Measurements from ENCODE around the gene SIM2. TPM values are rescaled to one million over a fixed set of nuclear protein-coding genes. Genes with fewer than 3 reads are reported as not detected.
A peak's percentile ranks its signal among the peaks of the same experiment; 100 is the strongest.

Gene SIM2
- polyA plus RNA-seq, 4 donors = 1.00 to 28.7 (median 24.4) TPM

- no peak for DNase-seq (ENCODE audit: low read depth in 4 of 4, low spot score in 3 of 4)
These were observed 11.2 kb downstream of the SIM2 start for GRCh38 chr21:36709868-36710728.

- no peak for DNase-seq (ENCODE audit: low read depth in 4 of 4, low spot score in 3 of 4)
These were observed 11.8 kb downstream of the SIM2 start for GRCh38 chr21:36710729-36711048.

GRCh38 chr21:36713746-36714145, 14.8 kb downstream of the SIM2 start:
- no peak for DNase-seq (ENCODE audit: low read depth in 4 of 4, low spot score in 3 of 4)

- DNase-seq (ENCODE audit: low read depth in 4 of 4, low spot score in 3 of 4) = no peak
These were observed 17.5 kb downstream of the SIM2 start for GRCh38 chr21:36716387-36716786.

GRCh38 chr21:36716836-36717235, 17.9 kb downstream of the SIM2 start:
- no peak for DNase-seq (ENCODE audit: low read depth in 4 of 4, low spot score in 3 of 4)

- DNase-seq (ENCODE audit: low read depth in 4 of 4, low spot score in 3 of 4) = no peak
These were observed 19.1 kb downstream of the SIM2 start for GRCh38 chr21:36717976-36718375.

GRCh38 chr21:36718951-36719501, 20.1 kb downstream of the SIM2 start:
- no peak for DNase-seq (ENCODE audit: low read depth in 4 of 4, low spot score in 3 of 4)

- DNase-seq (ENCODE audit: low read depth in 4 of 4, low spot score in 3 of 4) = no peak
These were observed 20.7 kb downstream of the SIM2 start for GRCh38 chr21:36719614-36720013.

GRCh38 chr21:36721817-36722216, 22.9 kb downstream of the SIM2 start:
- no peak for DNase-seq (ENCODE audit: low read depth in 4 of 4, low spot score in 3 of 4)

- DNase-seq (ENCODE audit: low read depth in 4 of 4, low spot score in 3 of 4) = no peak
These were observed 23.8 kb downstream of the SIM2 start for GRCh38 chr21:36722370-36723368.

- no peak for DNase-seq (ENCODE audit: low read depth in 4 of 4, low spot score in 3 of 4)
These were observed 24.5 kb downstream of the SIM2 start for GRCh38 chr21:36723371-36723881.

GRCh38 chr21:36724660-36725059, 25.7 kb downstream of the SIM2 start:
- no peak for DNase-seq (ENCODE audit: low read depth in 4 of 4, low spot score in 3 of 4)

- no peak for DNase-seq (ENCODE audit: low read depth in 4 of 4, low spot score in 3 of 4)
These were observed 27.0 kb downstream of the SIM2 start for GRCh38 chr21:36725793-36726386.

- DNase-seq (ENCODE audit: low read depth in 4 of 4, low spot score in 3 of 4) = no peak
These were observed 29.0 kb downstream of the SIM2 start for GRCh38 chr21:36727866-36728265.

- DNase-seq (ENCODE audit: low read depth in 4 of 4, low spot score in 3 of 4) = no peak
These were observed 29.6 kb downstream of the SIM2 start for GRCh38 chr21:36728371-36729111.

- peak in 2 of 4 donors; percentile 58 to 73 for DNase-seq (ENCODE audit: low read depth in 4 of 4, low spot score in 3 of 4)
These were observed 30.5 kb downstream of the SIM2 start for GRCh38 chr21:36729310-36729970.

GRCh38 chr21:36730291-36731281, 31.7 kb downstream of the SIM2 start:
- no peak for DNase-seq (ENCODE audit: low read depth in 4 of 4, low spot score in 3 of 4)

GRCh38 chr21:36732217-36732616, 33.3 kb downstream of the SIM2 start:
- DNase-seq (ENCODE audit: low read depth in 4 of 4, low spot score in 3 of 4) = no peak

Data from left renal pelvis (tissue), 4 donors.